ENCODE measurements around the gene SEL1L. TPM values are rescaled to one million over a fixed set of nuclear protein-coding genes. Genes with fewer than 3 reads are reported as not detected.
A peak's percentile ranks its signal among the peaks of the same experiment; 100 is the strongest.
"Not testable (repeated sequence)": the region's sequence is repeated elsewhere in the genome, so short reads cannot be mapped to it uniquely, and the experiment has no call there.

The SEL1L gene
- total RNA-seq, 2 experiments from 2014 or later: 53.5 to 56.5 TPM

DNA sequence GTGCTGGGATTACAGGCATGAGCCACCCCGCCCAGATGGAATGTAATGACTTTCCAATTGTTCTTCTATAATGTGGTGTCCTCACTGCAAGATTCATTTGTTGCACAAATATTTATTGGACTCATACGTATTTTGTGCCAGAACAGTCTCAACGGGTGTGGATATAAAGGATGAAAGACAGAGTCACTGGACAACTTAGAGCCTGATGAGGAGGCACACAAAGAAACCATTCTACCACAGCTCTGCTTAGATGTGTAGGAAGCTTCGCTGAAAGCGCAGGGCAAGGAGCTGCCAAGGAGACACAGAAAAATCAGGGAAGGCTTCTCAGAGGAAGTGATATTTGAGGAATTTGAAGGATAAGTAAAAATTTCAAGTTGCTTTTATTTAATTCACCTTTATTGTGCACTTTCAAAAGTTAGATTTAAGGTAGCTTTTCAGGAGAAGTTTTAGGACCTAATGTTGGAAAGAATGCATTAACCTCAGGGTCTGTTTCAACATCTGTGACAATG is 92.0 kb downstream of the SEL1L start:
- Mint-ChIP-seq H3K4me1 (peaks cover 4% of the 10 kb centered on the region), H3K4me3 (no peak overlapping the region), H3K36me3 (no peaks in the 10 kb centered on the region), H3K27ac (no peak overlapping the region), H3K9me3 (no peaks in the 10 kb centered on the region), H3K27me3 (peaks cover 68% of the 10 kb centered on the region)
- DNase-seq (no peak), ATAC-seq (ENCODE audit: low read depth) (no peak)
- POLR2A ChIA-PET: no interaction called here

DNA sequence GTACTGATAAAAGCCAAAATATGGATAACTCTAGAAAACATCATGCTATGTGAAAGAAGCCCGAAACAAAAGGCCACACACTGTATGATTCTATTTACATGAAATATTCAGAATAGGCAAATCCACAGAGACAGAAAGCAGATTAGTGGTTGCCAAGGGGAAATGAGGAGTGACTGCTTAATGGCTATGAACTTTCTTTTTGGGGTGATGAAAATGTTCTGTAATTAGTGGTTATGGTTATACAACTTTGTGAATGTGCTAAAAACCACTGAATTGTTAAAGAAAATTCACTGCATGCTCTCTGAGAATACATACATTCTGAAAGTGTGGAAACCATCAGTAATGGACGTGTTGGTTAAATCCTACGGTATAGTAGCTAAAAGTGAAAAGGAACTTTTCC is 93.6 kb downstream of the SEL1L start:
- no peak for DNase-seq
- ATAC-seq (ENCODE audit: low read depth): no peak
- no peaks in the 10 kb centered on the region for H3K9me3 Mint-ChIP-seq
- H3K4me3 Mint-ChIP-seq: no peak overlapping the region
- no peaks in the 10 kb centered on the region for H3K36me3 Mint-ChIP-seq
- peaks cover 8% of the 10 kb centered on the region for H3K4me1 Mint-ChIP-seq
- peaks cover 78% of the 10 kb centered on the region for H3K27me3 Mint-ChIP-seq
- no peak overlapping the region for H3K27ac Mint-ChIP-seq
- POLR2A ChIA-PET: no interaction called here

DNA sequence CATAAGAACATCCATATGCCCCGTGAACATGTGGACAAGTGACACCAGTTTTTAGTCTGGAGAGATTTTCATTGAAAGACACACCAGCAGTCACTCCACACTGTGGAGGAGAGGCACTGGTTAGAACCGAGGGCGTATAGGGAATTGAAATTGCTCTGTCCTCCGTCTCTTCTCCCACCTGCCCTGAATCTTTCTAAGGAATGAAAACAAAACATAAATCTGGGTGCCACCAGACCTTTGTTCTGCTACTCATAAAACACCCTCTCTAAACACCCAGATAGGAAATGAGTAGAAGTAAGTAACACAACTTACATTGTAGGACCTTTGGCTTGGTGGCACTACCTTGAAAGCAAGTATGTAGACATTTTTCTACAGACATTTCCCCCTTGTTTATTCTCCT is 96.4 kb downstream of the SEL1L start:
- no peaks in the 10 kb centered on the region for H3K9me3 Mint-ChIP-seq
- H3K4me3 Mint-ChIP-seq: peak overlapping the region; percentile 73
- H3K27me3 Mint-ChIP-seq: peaks cover 90% of the 10 kb centered on the region
- H3K27ac Mint-ChIP-seq: no peak overlapping the region
- ATAC-seq (ENCODE audit: low read depth) (no peak), DNase-seq (no peak)
- H3K4me1 Mint-ChIP-seq: peaks cover 8% of the 10 kb centered on the region
- no peaks in the 10 kb centered on the region for H3K36me3 Mint-ChIP-seq
- POLR2A ChIA-PET: no interaction called here

DNA sequence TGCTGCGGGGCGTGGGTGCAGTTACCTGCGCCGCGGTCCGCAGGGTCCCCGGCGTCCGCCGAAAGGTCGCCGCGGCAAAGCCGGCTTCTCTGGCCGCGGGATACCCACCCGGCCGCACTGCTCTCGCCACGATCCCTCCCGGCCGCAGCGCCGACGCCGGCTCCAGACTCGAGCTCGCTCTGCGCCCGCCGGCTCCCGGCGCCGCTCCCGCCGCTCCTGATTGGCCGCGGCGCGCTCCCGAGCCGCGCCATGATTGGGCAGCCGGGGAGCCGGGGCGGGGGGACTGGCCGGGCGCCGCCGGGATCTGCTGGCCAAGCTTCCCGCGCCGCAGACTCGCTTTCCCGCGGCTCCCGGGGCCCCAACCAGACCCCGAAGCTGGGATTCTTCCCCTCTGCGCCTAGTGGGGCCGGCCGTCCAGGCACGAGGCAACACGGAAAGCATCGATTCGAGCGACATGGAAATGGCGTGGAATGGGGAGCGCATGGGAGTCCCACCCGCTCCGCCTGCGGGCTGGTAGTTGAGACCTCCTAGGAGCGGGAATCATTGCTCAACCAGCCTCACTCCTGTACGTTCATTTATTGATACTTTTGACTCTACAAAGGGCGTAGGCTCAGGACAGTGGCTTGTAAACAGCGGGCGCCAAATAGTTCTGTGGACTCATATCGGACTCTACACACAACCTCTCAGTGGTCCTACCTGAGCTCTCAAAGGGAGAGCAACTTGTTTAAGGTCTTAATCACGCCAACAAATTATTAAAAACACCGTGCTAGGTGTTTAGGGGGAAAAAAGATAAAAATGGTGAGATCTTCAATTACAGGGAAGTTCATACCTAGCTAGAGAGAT is 97.1 kb downstream of the SEL1L start:
- ATAC-seq (ENCODE audit: low read depth) (peak; percentile 85), DNase-seq (peak; percentile 67)
- H3K36me3 Mint-ChIP-seq: no peaks in the 10 kb centered on the region
- POLR2A ChIA-PET: interaction anchor here (1.2 kb wide), 1 partner anchor 215 kb away, joined by 3 read pairs; no protein-coding TSS in a partner anchor
- peaks cover 8% of the 10 kb centered on the region for H3K4me1 Mint-ChIP-seq
- no peaks in the 10 kb centered on the region for H3K9me3 Mint-ChIP-seq
- no peak overlapping the region for H3K27ac Mint-ChIP-seq
- peak overlapping the region; percentile 73 for H3K4me3 Mint-ChIP-seq
- H3K27me3 Mint-ChIP-seq: peaks cover 87% of the 10 kb centered on the region

DNA sequence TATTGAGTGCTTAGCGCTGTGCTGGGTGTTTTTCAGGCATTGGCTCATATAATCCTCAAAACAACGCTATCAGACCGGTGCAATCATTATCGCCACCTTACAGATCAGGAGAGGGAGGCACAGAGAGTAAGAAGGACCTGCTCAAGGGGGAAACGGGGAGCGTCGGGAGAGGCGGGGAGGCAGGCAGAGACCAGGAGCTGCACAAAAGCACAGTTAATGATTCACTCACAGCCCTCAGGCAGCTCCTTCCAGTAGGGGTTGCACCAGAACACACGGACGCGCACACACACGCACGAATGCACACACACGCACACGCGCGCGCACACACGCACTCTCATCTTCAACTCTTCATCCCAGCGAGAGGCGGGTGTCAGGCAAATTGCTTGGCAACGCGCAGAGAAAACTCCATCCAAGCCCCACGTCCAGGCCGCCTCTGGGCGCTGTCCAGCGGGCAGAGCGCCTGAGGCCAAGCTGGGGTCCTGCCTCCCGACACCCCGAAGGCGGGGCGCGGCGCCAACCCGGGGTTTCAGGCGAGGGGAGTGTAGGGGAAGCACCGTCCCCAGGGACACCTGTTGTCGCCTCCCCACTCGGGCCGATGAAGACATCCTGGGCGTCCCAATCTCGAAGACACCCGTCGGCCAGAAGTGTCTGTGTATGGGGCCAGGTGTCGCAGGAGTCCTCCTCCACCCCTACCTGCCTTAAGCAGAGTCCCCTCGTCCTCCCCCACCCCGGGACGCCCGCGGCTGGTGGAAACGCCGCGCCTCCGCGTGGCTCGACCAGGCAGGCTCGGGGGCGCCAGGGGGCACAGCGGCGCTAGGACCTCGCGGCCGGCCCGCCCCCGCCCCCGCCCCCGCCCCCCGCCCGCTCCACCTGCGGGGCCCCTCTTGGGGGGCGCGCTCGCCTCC is 98.0 kb downstream of the SEL1L start:
- no peak overlapping the region for H3K27ac Mint-ChIP-seq
- peak overlapping the region; percentile 77 for H3K4me3 Mint-ChIP-seq
- ATAC-seq (ENCODE audit: low read depth) (peak; percentile 34), DNase-seq (peak; percentile 42)
- no peaks in the 10 kb centered on the region for H3K36me3 Mint-ChIP-seq
- peaks cover 8% of the 10 kb centered on the region for H3K4me1 Mint-ChIP-seq
- peaks cover 80% of the 10 kb centered on the region for H3K27me3 Mint-ChIP-seq
- POLR2A ChIA-PET: interaction anchor here (1.2 kb wide), 1 partner anchor 214 kb away, joined by 3 read pairs; no protein-coding TSS in a partner anchor
- no peaks in the 10 kb centered on the region for H3K9me3 Mint-ChIP-seq

DNA sequence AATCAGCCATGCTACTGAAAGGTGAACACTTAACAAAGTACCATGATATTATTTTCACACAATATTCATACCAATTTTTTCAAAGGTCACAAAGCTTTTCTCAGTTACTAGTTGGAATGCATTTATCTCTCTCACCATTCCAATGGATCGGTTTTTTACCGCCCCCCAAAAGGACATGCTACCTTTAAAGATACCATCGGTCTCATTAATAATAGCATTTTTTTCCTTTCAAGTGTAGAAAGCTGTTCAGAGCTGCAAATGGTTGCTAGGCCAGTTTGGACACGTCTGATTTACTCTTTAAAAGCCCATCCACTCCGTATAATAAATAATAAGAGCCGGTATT is 98.6 kb downstream of the SEL1L start:
- Mint-ChIP-seq H3K27me3 (peaks cover 75% of the 10 kb centered on the region), H3K4me3 (peak overlapping the region; percentile 77), H3K9me3 (no peaks in the 10 kb centered on the region), H3K27ac (no peak overlapping the region), H3K4me1 (peaks cover 8% of the 10 kb centered on the region), H3K36me3 (no peaks in the 10 kb centered on the region)
- POLR2A ChIA-PET: interaction anchor here (0.6 to 1.2 kb wide), 2 partner anchors 151 to 214 kb away, joined by 3 read pairs; no protein-coding TSS in a partner anchor
- DNase-seq (no peak), ATAC-seq (ENCODE audit: low read depth) (no peak)

DNA sequence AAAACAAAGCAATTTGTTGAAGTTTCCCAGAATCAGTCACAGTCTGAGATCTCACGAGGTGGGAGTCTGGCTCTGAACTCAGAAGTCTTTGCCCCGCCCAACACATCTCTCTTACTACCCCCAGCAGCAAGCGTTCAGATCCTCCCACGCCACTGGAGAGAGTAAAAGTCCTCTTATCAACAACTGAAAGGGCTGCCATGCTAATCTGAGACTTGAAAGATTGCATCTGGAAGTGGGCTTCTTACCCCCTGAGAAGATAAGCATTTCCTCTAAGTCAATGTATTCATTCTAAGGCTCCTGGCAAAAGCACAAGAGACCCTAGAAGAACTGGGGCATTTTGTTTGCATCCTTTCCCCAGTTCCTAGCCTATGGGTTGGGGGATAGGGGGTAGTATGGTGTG is 99.4 kb downstream of the SEL1L start:
- Mint-ChIP-seq H3K27ac (no peak overlapping the region), H3K9me3 (no peaks in the 10 kb centered on the region), H3K4me3 (no peak overlapping the region), H3K4me1 (peaks cover 8% of the 10 kb centered on the region), H3K27me3 (peaks cover 68% of the 10 kb centered on the region), H3K36me3 (no peaks in the 10 kb centered on the region)
- ATAC-seq (ENCODE audit: low read depth) (no peak), DNase-seq (no peak)
- POLR2A ChIA-PET: interaction anchor here (0.6 kb wide), 1 partner anchor 151 kb away, joined by 3 read pairs; no protein-coding TSS in a partner anchor

DNA sequence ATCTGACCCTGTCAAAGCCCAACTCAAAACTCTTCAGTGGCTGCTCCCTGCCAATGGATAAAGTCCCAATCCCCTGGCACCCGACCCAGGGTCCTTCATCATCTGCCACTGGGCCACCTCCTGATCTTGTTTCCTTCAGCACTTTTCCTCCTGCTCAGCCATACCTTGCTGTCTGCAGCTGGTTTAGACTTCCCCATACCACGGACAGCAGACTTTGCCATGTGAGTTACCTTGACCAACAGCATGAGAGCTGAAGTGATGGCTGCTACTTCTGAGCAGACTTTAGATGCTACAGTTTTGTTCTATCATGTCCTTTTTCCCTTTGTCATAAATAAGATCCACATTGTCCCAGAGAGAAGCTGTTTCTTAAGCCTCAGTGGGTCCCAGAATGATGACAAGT is 100.3 kb downstream of the SEL1L start:
- no peaks in the 10 kb centered on the region for H3K9me3 Mint-ChIP-seq
- ATAC-seq (ENCODE audit: low read depth) (no peak), DNase-seq (no peak)
- no peaks in the 10 kb centered on the region for H3K36me3 Mint-ChIP-seq
- H3K4me3 Mint-ChIP-seq: no peak overlapping the region
- POLR2A ChIA-PET: no interaction called here
- H3K4me1 Mint-ChIP-seq: peaks cover 8% of the 10 kb centered on the region
- no peak overlapping the region for H3K27ac Mint-ChIP-seq
- peaks cover 60% of the 10 kb centered on the region for H3K27me3 Mint-ChIP-seq

DNA sequence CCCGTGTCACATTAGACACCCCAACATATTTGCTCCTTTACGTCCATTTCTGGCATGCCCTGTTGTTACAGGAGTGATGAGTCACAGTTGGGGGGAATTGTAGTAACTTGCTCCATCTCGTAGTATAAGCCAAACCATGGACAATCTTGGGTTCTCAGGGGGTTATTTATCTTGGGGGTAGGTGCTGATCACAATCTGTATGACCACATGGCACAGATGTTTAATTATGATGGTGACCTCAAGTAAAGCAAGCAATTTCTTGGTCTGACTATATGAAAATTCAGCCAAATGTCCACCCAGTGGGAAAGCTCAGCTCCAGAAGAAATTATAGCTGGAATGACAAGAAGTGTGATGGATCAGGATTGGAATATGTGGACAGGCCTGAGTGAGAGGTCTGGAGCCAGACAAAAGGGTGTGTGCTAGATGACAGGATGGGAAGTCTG is 101.4 kb downstream of the SEL1L start:
- Mint-ChIP-seq H3K4me1 (peaks cover 8% of the 10 kb centered on the region), H3K4me3 (no peak overlapping the region), H3K9me3 (no peaks in the 10 kb centered on the region), H3K36me3 (no peaks in the 10 kb centered on the region), H3K27ac (no peak overlapping the region), H3K27me3 (peaks cover 49% of the 10 kb centered on the region)
- ATAC-seq (ENCODE audit: low read depth): no peak
- no peak for DNase-seq
- POLR2A ChIA-PET: no interaction called here

DNA sequence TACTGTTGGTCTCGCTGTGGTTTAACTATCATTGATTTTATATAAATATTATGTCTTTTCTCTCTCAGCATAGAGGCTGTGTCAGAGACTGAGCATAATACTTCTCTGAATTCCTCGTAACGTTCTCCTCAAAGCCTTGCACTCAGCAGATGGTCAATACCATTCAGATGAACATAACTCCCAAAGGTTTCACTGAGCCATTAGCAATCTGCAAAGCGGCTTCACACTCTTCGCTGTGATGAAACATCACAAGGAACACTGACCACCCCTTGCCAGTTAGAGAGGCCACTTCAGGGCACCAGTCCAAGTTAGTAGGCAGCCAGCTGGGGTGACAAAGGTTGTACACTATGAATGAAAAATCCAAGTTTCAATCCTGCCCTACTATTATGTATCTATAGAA is 103.4 kb downstream of the SEL1L start:
- no peak for ATAC-seq (ENCODE audit: low read depth)
- no peak overlapping the region for H3K27ac Mint-ChIP-seq
- H3K36me3 Mint-ChIP-seq: no peaks in the 10 kb centered on the region
- POLR2A ChIA-PET: no interaction called here
- peaks cover 41% of the 10 kb centered on the region for H3K27me3 Mint-ChIP-seq
- peaks cover under 1% of the 10 kb centered on the region for H3K4me1 Mint-ChIP-seq
- no peaks in the 10 kb centered on the region for H3K9me3 Mint-ChIP-seq
- H3K4me3 Mint-ChIP-seq: no peak overlapping the region
- no peak for DNase-seq

DNA sequence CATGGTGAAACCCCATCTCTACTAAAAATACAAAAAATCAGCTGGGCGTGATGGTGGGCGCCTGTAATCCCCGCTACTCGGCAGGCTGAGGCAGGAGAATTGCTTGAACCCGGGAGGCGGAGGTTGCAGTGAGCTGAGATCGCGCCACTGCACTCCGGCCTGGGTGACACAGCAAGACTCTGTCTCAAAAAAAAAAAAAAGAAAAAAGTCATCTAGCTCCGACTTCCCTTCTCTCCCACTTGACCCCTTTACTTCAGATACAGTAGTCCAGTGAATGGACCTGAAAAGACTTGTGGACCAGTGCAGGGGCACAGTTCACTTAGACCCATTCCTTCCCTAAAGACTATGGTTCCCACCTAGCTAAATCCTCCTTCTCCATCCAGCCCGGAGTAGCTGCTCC is 103.9 kb downstream of the SEL1L start:
- ATAC-seq (ENCODE audit: low read depth); H3K4me3 Mint-ChIP-seq; DNase-seq; H3K4me1 Mint-ChIP-seq; H3K36me3 Mint-ChIP-seq; H3K27ac Mint-ChIP-seq; POLR2A ChIA-PET; H3K9me3 Mint-ChIP-seq: not testable (repeated sequence)
- peaks cover 36% of the 10 kb centered on the region for H3K27me3 Mint-ChIP-seq

DNA sequence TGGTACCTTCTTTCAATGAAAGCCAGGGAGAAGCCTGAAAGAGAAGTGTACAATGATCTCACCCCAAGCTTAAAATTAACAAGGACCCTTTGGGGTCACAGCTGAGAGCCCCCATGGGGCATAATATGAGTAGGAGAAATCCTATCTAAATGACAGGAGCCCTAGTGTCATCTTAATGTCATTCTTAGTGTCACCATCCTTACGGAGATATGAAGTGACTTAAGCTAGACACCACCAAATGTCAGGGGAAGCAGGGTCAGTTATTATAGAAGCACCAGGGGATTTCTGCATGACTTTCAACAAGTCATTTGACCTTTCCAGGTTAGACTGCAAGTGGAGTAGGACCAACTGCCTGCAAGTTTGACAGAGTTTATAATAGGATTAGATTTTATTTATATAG is 104.6 kb downstream of the SEL1L start:
- Mint-ChIP-seq H3K4me3 (no peak overlapping the region), H3K27me3 (peaks cover 28% of the 10 kb centered on the region), H3K36me3 (no peaks in the 10 kb centered on the region), H3K9me3 (no peaks in the 10 kb centered on the region), H3K27ac (no peak overlapping the region), H3K4me1 (no peaks in the 10 kb centered on the region)
- DNase-seq: no peak
- no peak for ATAC-seq (ENCODE audit: low read depth)
- POLR2A ChIA-PET: no interaction called here

DNA sequence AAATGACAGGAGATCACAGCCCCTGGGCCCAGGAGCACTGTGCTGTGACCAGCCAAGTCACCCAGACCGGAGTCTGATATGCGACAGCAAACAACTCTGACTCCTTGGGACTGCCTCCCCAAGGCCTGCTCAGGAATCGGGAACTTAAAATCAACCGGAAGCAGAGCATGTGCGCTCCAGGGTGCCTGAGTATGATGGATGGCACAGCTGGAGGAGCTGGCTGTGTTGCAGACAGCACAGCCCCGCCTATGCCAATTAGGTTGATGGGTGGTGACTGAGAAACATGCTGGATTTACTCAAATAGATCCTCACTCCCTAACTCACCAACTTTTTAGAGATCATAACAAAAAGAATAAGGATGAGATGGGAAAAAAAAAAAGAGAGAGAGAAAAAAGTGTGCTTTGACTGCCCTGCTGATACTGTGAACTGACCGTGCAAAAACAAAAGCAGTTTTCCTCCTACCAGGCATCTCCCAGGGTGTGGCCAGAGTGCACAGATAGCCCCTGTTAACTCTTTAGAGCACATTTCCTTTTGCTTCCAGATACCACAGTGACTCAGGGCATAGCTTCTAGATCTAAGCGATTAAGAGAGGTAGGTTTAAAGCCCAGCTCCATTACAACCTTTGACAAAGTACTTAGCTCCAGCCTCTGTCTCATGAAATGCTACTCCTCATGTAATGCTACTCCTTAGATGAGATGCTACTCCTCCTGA is 106.2 kb downstream of the SEL1L start:
- Mint-ChIP-seq H3K36me3 (no peaks in the 10 kb centered on the region), H3K4me1 (no peaks in the 10 kb centered on the region), H3K9me3 (no peaks in the 10 kb centered on the region), H3K4me3 (no peak overlapping the region), H3K27me3 (peaks cover 15% of the 10 kb centered on the region), H3K27ac (no peak overlapping the region)
- POLR2A ChIA-PET: no interaction called here
- ATAC-seq (ENCODE audit: low read depth) (no peak), DNase-seq (no peak)
